K562 (cell line): ENCODE results near the gene KLRC2.

Experiments
- FOXA3 ChIP-seq, 2 experiments: fragments of 450-650 bp in 1 of 2; sonication (generic) in 1 of 2; formaldehyde crosslinking; IDR thresholded peaks in 1 of 2; conservative IDR thresholded peaks in 1 of 2; 2 replicates each; pipeline versions ENCODE4 v1.4.0 to v1.8.0; 2020 to 2022; ENCODE audit warnings: mild to moderate bottlenecking in 2 of 2, missing genetic modification reagents in 1 of 2
- GTF2E2 ChIP-seq: fragments of 200-800 bp; sonication (Bioruptor generic); IDR thresholded peaks from 2 replicates; pipeline ENCODE4 v1.6.1; 2016; ENCODE audit warnings: missing genetic modification characterization, missing compliant biosample characterization
- HNRNPUL1 ChIP-seq: fragments of 200-400 bp; formaldehyde crosslinking; IDR thresholded peaks from 2 replicates; pipeline ENCODE4 v1.6.1; 2017; ENCODE audit warnings: low read length
- JUN ChIP-seq, 2 experiments: sonication (generic) in 1 of 2; formaldehyde crosslinking in 1 of 2; IDR thresholded peaks; 2 replicates each; pipeline versions ENCODE4 v1.6.1 to v1.8.0; 2012 to 2022; ENCODE audit warnings: borderline replicate concordance in 2 of 2, mild to moderate bottlenecking in 2 of 2, improper control_type of control experiment in 1 of 2, low read depth in 1 of 2, low read length in 1 of 2, missing genetic modification reagents in 1 of 2
- KLF6 ChIP-seq: fragments of 250-450 bp; sonication (Bioruptor Pico); IDR thresholded peaks from 2 replicates; pipeline ENCODE4 v1.4.0; 2020; ENCODE audit warnings: mild to moderate bottlenecking, moderate library complexity, borderline replicate concordance
- PHF8 ChIP-seq: fragments of 200-600 bp; sonication (generic); IDR thresholded peaks from 2 replicates; pipeline ENCODE4 v1.6.1; 2012; ENCODE audit warnings: mixed run types, mild to moderate bottlenecking, inconsistent platforms, low read length, moderate library complexity, borderline replicate concordance
- YY1 ChIP-seq, 3 experiments: IDR thresholded peaks; 2 replicates each; pipeline ENCODE4 v1.6.1; 2011; ENCODE audit warnings: low read length in 2 of 3, mild to moderate bottlenecking in 2 of 3, moderate library complexity in 2 of 3, borderline replicate concordance in 1 of 3, control low read depth in 1 of 3, low read depth in 1 of 3; ENCODE audit not compliant: insufficient read depth in 3 of 3, insufficient replicate concordance in 2 of 3, control insufficient read depth in 1 of 3, insufficient read length in 1 of 3; ENCODE audit errors: extremely low read depth in 1 of 3
- TF ChIP-seq, protein P1 (sequence below): sonication (generic); formaldehyde crosslinking; IDR thresholded peaks from 2 replicates; pipeline ENCODE4 v1.8.1; 2023; ENCODE audit warnings: mild to moderate bottlenecking, missing genetic modification reagents
- TF ChIP-seq, protein P2 (sequence below): sonication (generic); formaldehyde crosslinking; IDR thresholded peaks from 2 replicates; pipeline ENCODE4 v1.8.0; 2022; ENCODE audit warnings: mild to moderate bottlenecking, missing genetic modification reagents
- TF ChIP-seq, protein P3 (sequence below), 3 experiments: IDR thresholded peaks in 2 of 3; conservative IDR thresholded peaks in 1 of 3; 2 replicates each; pipeline ENCODE4 v1.5.1; 2011 to 2012; ENCODE audit warnings: low read length in 3 of 3, mild to moderate bottlenecking in 3 of 3, control low read depth in 2 of 3, improper control_type of control experiment in 1 of 3, inconsistent platforms in 1 of 3, low read depth in 1 of 3, mixed read lengths in 1 of 3, moderate library complexity in 1 of 3; ENCODE audit not compliant: insufficient read depth in 2 of 3
- TF ChIP-seq, protein P4 (sequence below): fragments of 250-450 bp; sonication (Bioruptor Pico); IDR thresholded peaks from 2 replicates; pipeline ENCODE4 v1.5.0; 2022; ENCODE audit warnings: mild to moderate bottlenecking

DNA sequence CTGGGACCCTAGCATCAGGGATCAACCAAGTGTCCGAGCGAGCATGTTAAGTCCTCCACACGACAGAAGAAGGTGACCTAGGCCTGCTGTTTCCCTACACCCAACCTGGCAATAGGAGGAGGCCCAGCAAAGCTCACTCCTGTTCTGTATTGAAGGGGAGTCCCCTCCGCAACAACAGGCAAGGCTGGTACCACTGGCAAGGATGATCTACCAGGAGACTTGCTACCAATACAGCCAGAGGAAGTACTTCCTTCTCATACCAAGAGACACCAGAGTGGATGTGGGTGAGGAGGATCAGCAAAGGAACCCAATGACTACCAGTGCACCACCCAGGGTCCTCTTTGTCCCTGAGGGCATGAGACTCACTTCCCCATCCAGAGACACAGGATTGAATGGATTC is 12.4 kb upstream of the KLRC2 start:
- TF ChIP-seq, protein P1, sequence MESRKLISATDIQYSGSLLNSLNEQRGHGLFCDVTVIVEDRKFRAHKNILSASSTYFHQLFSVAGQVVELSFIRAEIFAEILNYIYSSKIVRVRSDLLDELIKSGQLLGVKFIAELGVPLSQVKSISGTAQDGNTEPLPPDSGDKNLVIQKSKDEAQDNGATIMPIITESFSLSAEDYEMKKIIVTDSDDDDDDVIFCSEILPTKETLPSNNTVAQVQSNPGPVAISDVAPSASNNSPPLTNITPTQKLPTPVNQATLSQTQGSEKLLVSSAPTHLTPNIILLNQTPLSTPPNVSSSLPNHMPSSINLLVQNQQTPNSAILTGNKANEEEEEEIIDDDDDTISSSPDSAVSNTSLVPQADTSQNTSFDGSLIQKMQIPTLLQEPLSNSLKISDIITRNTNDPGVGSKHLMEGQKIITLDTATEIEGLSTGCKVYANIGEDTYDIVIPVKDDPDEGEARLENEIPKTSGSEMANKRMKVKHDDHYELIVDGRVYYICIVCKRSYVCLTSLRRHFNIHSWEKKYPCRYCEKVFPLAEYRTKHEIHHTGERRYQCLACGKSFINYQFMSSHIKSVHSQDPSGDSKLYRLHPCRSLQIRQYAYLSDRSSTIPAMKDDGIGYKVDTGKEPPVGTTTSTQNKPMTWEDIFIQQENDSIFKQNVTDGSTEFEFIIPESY (CRISPR knock-in tag): no peak
- TF ChIP-seq JUN (IDR thresholded peaks at IDR 0.05; ENCODE audit: borderline replicate concordance, low read depth, low read length) (no peak), JUN (CRISPR knock-in tag; IDR thresholded peaks at IDR 0.05; ENCODE audit: borderline replicate concordance) (no peak), FOXA3 (CRISPR knock-in tag; conservative IDR thresholded peaks at IDR 0.05 in 1 of 2, IDR thresholded peaks at IDR 0.05 in 1 of 2) (no peak), YY1 (IDR thresholded peaks at IDR 0.05; ENCODE audit: borderline replicate concordance in 1 of 3, control insufficient read depth in 1 of 3, extremely low read depth in 1 of 3, insufficient read depth in 3 of 3, insufficient read length in 1 of 3, insufficient replicate concordance in 2 of 3, low read depth in 1 of 3, low read length in 2 of 3) (no peak), PHF8 (no peak), HNRNPUL1 (no peak), KLF6 (CRISPR knock-in tag) (no peak), GTF2E2 (no peak)
- TF ChIP-seq, protein P2, sequence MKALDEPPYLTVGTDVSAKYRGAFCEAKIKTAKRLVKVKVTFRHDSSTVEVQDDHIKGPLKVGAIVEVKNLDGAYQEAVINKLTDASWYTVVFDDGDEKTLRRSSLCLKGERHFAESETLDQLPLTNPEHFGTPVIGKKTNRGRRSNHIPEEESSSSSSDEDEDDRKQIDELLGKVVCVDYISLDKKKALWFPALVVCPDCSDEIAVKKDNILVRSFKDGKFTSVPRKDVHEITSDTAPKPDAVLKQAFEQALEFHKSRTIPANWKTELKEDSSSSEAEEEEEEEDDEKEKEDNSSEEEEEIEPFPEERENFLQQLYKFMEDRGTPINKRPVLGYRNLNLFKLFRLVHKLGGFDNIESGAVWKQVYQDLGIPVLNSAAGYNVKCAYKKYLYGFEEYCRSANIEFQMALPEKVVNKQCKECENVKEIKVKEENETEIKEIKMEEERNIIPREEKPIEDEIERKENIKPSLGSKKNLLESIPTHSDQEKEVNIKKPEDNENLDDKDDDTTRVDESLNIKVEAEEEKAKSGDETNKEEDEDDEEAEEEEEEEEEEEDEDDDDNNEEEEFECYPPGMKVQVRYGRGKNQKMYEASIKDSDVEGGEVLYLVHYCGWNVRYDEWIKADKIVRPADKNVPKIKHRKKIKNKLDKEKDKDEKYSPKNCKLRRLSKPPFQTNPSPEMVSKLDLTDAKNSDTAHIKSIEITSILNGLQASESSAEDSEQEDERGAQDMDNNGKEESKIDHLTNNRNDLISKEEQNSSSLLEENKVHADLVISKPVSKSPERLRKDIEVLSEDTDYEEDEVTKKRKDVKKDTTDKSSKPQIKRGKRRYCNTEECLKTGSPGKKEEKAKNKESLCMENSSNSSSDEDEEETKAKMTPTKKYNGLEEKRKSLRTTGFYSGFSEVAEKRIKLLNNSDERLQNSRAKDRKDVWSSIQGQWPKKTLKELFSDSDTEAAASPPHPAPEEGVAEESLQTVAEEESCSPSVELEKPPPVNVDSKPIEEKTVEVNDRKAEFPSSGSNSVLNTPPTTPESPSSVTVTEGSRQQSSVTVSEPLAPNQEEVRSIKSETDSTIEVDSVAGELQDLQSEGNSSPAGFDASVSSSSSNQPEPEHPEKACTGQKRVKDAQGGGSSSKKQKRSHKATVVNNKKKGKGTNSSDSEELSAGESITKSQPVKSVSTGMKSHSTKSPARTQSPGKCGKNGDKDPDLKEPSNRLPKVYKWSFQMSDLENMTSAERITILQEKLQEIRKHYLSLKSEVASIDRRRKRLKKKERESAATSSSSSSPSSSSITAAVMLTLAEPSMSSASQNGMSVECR: no peak
- TF ChIP-seq, protein P3, sequence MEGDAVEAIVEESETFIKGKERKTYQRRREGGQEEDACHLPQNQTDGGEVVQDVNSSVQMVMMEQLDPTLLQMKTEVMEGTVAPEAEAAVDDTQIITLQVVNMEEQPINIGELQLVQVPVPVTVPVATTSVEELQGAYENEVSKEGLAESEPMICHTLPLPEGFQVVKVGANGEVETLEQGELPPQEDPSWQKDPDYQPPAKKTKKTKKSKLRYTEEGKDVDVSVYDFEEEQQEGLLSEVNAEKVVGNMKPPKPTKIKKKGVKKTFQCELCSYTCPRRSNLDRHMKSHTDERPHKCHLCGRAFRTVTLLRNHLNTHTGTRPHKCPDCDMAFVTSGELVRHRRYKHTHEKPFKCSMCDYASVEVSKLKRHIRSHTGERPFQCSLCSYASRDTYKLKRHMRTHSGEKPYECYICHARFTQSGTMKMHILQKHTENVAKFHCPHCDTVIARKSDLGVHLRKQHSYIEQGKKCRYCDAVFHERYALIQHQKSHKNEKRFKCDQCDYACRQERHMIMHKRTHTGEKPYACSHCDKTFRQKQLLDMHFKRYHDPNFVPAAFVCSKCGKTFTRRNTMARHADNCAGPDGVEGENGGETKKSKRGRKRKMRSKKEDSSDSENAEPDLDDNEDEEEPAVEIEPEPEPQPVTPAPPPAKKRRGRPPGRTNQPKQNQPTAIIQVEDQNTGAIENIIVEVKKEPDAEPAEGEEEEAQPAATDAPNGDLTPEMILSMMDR (IDR thresholded peaks at IDR 0.05 in 2 of 3, conservative IDR thresholded peaks at IDR 0.05 in 1 of 3; ENCODE audit: insufficient read depth in 2 of 3, low read depth in 1 of 3, low read length in 3 of 3): no peak
- TF ChIP-seq, protein P4, sequence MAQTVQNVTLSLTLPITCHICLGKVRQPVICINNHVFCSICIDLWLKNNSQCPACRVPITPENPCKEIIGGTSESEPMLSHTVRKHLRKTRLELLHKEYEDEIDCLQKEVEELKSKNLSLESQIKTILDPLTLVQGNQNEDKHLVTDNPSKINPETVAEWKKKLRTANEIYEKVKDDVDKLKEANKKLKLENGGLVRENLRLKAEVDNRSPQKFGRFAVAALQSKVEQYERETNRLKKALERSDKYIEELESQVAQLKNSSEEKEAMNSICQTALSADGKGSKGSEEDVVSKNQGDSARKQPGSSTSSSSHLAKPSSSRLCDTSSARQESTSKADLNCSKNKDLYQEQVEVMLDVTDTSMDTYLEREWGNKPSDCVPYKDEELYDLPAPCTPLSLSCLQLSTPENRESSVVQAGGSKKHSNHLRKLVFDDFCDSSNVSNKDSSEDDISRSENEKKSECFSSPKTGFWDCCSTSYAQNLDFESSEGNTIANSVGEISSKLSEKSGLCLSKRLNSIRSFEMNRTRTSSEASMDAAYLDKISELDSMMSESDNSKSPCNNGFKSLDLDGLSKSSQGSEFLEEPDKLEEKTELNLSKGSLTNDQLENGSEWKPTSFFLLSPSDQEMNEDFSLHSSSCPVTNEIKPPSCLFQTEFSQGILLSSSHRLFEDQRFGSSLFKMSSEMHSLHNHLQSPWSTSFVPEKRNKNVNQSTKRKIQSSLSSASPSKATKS: no peak
